AG09319 (cell line): ENCODE data around the gene VAPA.
A peak's percentile ranks its signal among the peaks of the same experiment; 100 is the strongest.
"Not testable (repeated sequence)": the region's sequence is repeated elsewhere in the genome, so short reads cannot be mapped to it uniquely, and the experiment has no call there.

Experiments
- DNase-seq: peaks from one replicate; pipeline ENCODE4 v3.0.0-alpha.2; 2010; ENCODE audit warnings: low read depth; ENCODE audit errors: extremely low read depth
- TF ChIP-seq, protein P1 (sequence below): IDR thresholded peaks from 2 replicates; pipeline ENCODE4 v1.5.1; 2011; ENCODE audit warnings: low read depth, mild to moderate bottlenecking, inconsistent platforms, low read length, moderate library complexity

VAPA gene

GRCh38 chr18:9911226-9911625 is 2.6 kb upstream of the VAPA start:
- no peak for DNase-seq
- TF ChIP-seq, protein P1, sequence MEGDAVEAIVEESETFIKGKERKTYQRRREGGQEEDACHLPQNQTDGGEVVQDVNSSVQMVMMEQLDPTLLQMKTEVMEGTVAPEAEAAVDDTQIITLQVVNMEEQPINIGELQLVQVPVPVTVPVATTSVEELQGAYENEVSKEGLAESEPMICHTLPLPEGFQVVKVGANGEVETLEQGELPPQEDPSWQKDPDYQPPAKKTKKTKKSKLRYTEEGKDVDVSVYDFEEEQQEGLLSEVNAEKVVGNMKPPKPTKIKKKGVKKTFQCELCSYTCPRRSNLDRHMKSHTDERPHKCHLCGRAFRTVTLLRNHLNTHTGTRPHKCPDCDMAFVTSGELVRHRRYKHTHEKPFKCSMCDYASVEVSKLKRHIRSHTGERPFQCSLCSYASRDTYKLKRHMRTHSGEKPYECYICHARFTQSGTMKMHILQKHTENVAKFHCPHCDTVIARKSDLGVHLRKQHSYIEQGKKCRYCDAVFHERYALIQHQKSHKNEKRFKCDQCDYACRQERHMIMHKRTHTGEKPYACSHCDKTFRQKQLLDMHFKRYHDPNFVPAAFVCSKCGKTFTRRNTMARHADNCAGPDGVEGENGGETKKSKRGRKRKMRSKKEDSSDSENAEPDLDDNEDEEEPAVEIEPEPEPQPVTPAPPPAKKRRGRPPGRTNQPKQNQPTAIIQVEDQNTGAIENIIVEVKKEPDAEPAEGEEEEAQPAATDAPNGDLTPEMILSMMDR = no peak

- DNase-seq = not testable (repeated sequence)
Observed at GRCh38 chr18:9912285-9912684, 1.5 kb upstream of the VAPA start.

- TF ChIP-seq, protein P1 = no peak
- no peak for DNase-seq
Observed at GRCh38 chr18:9913151-9913525, 678 bp upstream of the VAPA start.

- TF ChIP-seq, protein P1 = no peak
- no peak for DNase-seq
Observed at GRCh38 chr18:9914334-9914583, 443 bp downstream of the VAPA start.

DNA sequence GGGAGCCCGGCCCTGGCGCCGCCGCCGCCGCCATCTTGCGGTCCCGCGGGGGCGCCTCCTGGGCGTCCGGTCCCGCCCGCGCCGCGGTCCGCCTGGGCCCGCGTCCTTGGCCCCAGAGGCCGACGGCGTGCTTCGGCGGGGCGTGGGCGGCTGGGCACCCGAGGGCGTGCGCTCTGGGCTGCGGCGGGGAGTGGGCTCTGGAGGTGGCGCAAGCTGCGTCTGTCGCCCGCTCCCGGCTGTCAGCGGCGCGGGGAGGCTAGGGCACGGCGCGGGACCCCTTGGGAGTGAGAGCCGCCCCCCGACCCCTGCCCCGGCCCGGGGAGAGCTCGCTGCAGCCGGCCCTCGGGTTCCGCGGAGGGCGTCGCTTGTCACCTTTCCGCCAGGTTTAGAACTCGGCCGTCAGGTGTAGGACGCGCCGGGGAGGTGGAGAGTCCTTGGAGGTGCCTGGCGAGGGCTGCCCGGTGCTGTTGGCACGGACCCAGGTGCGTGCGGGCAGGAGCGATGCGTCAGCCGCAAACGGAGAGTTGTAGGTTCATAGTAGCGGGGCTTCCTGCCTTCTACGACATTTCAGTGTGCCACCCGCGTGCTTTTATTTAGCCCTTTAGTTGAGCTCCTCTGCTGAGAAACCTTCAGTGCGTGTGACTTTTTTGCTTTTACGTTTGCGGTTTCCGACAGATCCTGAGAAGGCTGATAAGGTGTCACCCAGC is 921 bp downstream of the VAPA start:
- DNase-seq = peak; percentile 31

DNA sequence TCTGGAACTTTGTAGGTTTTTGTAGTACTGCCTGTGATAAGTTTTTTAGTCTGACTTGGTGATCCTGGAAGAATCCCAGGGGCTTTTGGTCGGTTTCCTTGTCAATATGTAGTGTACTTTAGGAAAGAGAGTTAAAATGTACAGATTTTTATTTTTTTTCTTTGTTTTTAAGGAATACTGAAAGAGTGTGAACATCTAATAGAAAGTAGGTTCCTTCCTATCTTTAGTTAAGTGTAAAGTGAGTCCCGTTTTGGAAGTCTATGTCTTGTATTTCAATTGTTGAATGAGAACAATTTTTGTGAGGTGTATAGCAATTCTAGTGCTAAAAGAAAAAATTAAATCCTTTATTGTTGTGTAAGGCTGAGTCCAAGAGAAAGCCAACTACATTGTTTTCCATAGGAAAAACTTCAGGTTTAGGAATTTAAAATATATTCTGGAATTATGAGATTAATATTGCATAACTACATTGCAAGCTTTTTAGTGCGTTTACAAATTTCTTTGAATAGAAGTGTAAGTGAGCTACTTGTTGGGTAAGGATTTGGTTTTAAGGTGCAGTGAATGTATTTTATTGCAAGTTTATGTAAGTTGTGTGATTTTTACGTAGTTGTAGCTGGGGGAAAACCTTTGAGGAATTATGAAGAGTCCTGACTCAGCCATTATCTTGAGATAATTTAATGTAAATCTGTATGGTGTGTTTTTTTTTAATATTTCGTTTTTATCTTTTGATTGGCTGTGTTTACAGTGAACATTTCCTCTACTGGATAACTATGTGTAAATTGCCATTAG is 1.7 kb downstream of the VAPA start:
- DNase-seq = no peak
- TF ChIP-seq, protein P1 = no peak

More for the DNA sequence above, 921 bp downstream of the VAPA start:
- TF ChIP-seq, protein P1 = no peak

GRCh38 chr18:9916077-9916639 is 2.3 kb downstream of the VAPA start:
- DNase-seq = no peak
- TF ChIP-seq, protein P1 = no peak

DNA sequence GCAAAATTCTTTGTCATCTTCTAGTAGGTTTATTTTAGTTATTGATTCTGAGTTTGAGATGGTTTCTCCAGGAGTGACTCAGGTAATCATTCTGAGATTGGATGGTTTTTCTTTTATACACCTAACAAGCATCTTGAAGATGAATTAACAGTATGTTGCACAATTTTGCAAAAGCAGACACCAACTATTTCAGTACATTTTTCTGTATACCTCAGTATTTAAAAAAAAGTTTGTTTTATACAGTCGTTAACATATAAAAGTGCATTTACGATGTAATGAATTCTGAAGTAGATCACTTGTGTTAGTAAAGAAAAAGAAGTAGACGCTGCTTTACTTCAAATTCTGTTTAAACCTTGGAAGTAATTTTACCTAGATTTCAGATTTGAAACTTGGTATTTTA is 3.0 kb downstream of the VAPA start:
- TF ChIP-seq, protein P1 = no peak
- DNase-seq = no peak
